NCI-H2029 (cell line): ENCODE results near the gene RNF130.

ENCODE experiments used
- DNase-seq: peaks from one replicate; lab custom pipeline; 2025; lab: John Stamatoyannopoulos, UW

Gene RNF130, protein sequence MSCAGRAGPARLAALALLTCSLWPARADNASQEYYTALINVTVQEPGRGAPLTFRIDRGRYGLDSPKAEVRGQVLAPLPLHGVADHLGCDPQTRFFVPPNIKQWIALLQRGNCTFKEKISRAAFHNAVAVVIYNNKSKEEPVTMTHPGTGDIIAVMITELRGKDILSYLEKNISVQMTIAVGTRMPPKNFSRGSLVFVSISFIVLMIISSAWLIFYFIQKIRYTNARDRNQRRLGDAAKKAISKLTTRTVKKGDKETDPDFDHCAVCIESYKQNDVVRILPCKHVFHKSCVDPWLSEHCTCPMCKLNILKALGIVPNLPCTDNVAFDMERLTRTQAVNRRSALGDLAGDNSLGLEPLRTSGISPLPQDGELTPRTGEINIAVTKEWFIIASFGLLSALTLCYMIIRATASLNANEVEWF

GRCh38 chr5:180071531-180072255 lies at the start of gene RNF130:
TSS of gene RNF130 (minus strand) at chr5:180071759. CDS start at chr5:180071702, 57 bp downstream.
- DNase-seq, result peak; percentile 89

DNA sequence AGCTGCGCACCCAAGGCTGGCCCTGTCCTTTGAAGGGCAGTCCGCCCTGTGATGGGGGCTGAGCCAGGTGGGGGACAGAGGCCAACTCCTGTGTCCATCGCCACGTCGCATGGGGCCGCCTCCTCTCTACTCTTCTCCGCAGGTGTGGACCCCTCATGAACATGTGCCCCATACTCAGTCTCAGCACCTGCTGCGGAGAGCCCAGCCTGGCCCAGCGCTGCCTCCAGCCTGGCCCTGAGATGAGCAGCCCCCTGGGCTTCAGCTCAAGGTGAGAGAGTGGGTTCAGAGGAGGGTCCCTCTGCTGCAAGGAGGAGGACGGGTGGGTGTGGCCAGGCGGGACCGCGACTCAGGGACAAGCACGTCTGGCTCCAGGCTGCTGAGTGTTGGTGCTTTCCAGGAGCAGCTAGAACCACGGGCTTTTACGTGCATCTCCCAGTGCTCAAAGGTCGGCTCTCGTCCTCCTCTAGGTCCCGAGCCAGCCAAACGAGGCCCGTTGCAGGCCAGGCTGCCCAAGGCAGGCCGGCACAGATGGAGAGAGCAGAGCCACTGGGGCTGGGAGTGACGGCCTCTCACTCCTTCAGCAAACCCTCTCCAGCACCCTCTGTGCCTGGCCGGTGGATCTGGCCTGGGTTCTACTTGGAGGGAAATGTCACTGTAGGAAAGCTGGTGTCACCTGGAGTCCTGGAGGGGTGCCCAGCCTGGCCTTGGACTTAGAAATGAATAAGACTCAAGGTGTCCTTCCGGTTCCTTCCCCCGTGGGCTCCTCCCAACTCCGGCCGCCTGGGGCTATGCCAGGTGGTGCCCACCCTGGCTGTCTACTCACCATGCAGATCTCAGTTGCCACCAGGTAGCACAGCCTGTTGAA lies 48.9 kb upstream of the RNF130 start:
- DNase-seq, result no peak

- DNase-seq, result no peak
Observed at GRCh38 chr5:180119903-180120236, 48.3 kb upstream of the RNF130 start.

- no peak for DNase-seq
Observed at GRCh38 chr5:180119031-180119902, 47.7 kb upstream of the RNF130 start.

- no peak for DNase-seq
Observed at GRCh38 chr5:180118391-180118791, 46.8 kb upstream of the RNF130 start.

DNA sequence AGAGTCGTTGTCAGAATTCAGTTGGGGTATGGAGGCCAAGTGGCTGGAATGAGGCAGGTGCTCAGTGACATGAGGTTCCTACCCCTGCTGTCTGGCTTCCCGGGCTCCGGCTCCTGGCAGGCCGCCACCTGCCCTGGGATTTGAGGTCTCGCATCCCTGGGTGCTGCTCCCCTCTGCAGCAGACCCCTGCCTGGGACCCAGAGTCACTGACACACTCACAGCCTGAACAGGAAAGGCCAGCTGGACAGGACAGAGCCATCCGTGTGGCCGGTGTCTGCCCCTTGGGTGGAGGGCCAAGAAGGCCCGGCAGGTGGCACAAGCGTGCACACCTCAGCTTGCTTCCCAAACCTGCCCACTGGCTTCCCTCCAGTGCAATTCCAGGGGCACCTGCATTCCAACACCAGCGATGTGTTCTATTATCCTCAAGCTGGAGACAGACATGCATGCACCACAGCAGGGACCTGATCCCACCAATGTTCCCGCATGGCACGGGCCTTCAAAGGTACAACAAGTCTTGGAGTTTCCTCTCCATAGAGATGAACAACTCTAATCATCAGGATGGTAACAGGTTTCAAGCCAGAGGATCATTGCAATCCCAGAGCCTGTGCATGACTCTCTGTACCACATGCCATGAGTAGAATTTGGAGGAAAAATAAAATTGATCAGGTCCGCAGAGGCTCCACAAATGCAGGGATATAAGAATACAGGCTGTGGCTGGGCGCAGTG lies 45.6 kb upstream of the RNF130 start:
- no peak for DNase-seq

DNA sequence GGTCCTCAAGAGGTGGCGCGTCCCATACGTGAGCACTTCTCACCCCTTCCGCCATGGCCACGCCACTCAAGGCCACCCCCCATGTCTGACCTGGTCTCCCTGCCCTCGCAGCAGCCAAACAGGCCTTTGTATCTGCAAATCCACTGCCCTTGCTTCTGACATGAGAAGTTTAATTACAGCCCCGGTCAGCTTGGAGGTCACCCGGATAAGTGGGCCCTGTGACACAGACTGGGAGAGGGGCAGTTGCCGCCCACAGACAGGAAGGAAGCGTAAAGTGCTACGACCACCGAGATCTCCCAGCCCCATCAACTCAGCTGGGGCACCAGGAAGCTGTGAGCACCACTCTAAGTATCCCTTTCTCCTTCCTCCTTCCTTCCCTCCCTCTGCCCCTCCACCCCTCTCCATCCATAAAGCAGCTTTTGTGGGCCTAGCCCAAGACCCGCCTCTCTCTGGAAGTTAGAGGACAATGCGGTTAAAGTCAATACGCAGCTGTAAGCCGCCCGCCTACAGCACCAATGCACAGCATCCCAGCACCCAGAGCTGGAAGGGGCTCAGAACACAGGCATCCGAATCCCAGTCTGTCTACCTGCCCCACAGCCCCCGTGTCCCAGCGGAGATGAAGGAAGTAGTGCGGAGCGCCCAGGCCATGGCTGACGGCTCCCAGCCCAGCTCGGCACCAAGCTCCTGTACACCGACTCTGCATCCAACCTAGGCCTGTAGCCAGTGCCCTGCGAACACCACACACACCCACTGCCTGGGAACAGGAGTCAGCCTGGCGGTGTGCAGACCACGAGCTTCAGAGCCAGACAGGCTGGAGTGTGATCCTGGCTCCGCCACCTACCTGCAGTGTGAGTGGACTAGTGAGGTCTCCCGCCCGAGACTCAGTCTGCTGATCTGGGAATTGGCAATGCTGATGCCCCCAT lies 44.8 kb upstream of the RNF130 start:
- DNase-seq, result no peak

- DNase-seq, result no peak
Observed at GRCh38 chr5:180115326-180116076, 43.9 kb upstream of the RNF130 start.

- DNase-seq, result no peak
Observed at GRCh38 chr5:180114304-180115003, 42.9 kb upstream of the RNF130 start.

DNA sequence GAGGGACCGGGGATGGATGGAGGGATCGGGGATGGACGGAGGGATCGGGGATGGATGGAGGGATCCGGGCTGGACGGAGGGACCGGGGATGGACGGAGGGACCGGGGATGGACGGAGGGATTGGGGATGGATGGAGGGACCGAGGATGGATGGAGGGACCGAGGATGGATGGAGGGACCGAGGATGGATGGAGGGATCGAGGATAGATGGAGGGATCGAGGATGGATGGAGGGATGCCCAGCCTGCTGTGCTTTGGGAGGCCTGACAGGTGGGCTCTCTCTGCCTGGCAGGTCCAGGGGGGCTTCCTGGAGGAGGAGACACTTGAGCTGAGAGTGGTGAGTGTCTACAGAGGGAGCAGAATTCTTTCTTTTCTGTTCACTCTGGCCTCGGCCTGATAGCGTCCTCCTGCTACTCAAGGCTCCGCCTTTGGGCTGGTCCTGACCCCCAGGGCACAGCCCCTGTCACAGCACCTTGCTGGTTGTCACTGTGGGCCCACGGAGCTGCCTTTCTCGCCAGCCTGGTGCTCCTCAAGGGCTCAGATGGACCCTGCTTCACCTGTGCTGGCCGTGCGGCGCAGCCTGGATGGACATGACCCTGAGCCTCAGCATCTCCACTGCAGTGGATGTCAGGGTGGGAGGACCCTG lies 42.2 kb upstream of the RNF130 start:
- no peak for DNase-seq

DNA sequence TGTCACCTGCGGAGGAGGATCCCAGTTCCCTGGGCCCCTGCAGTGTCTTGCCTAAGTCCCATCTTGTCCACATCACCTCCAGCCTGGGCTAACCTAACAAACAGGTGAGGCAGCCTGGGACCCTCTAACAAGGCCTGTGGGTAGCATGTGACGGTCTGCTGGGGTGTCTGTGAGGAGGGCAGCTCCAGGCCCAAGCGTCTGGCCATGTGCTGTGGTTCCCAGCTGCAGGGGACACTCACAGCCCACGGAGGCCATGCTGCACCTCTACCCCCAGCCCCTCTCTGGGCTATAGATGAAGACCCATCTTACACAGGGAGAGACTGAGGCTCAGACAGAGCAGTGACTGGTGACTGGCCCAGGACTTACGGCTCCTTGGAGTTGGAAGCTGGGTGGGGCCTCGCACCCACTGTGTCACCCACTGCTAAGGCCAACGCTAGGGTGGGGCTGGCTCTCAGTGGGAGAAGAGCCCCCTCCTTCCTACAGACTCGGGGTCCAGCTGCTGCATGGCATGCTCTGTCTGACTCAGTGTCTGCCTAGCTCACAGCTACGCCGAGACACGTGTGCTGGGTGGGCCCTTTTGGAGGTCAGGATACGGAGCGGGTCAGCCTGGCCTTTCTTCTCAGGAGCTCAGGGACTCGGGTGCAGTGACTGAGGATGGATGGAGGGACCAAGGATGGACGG lies 40.8 kb upstream of the RNF130 start:
- DNase-seq, result no peak

DNA sequence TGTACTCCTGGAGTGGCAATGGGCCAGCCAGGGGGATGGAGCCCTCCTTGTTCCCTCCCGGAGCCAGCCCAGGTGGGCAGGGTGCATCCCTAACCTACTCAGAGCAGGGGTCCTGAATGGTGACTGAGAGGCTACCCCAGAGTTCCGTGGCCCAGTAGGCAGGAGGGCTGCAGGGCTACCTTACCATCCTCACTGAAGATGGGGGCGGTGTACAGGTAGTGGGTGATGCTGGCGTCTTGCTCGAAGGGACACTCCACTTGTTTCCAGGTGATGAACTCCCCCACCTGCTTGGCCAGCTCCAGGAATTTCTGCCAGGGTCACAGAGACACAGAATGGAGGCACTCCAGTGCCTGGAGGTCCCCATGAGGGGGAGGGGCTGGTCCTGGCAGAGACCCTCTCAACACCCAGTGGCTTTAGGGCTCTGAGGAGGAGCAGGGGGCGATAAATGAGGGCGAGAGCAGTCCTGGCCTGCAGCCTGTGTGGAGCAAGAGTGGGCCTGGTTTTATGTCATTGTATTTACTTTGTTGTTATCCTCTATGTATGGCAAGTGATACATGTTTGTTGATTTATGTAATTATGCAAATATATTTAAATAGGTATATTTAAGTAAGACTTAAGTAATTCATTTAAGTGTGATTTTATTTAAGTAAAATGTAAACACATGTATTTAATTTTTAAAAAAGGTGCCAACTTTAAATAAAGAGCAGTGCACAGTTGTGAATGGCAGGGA lies 39.9 kb upstream of the RNF130 start:
- no peak for DNase-seq

GRCh38 chr5:180109920-180110319 lies 38.4 kb upstream of the RNF130 start:
- no peak for DNase-seq

- DNase-seq, result no peak
Observed at GRCh38 chr5:180107005-180107404, 35.4 kb upstream of the RNF130 start.

DNA sequence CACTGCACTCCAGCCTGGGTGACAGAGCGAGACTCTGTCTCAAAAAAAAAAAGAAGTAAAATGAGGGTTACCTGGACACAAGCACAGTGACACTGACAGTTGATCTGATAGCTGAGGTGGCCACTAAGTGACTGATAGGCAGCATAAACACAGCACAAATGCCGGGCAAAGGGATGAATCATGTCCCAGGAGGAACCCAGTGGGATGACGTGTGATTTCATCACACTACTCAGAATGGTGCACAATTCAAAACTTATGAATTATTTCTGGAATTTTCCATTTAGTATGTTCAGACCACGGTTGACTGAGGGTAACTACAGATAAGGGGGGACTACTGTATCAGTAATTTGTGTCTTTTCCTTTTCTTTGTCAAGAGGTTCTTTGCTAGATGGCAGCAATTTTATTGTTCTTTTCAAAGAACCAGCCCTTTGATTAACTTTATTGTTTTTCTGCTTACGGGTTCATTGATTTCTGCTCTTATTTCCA lies 34.3 kb upstream of the RNF130 start:
- DNase-seq, result no peak

DNA sequence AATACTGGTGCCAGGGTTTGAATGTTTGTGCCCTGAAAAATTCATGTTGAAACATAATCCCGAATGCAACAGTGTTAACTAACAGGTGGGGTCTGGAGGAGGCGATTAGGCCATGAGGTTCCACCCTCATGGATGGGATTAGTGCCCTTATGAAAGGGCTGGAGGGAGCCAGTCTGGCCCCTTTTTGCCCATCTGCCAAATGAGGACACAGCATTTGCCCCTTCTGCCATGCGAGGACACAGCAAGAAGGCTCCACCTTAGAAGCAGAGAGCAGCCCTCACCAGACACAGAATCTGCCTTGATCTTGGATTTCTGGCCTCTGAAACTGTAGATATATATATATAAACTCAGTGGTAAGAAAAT lies 32.6 kb upstream of the RNF130 start:
- no peak for DNase-seq
